Chondrocyte (in vitro differentiated cells): ENCODE measurements around the gene UBE2M. TPM values are rescaled to one million over a fixed set of nuclear protein-coding genes. Genes with fewer than 3 reads are reported as not detected.
A peak's percentile ranks its signal among the peaks of the same experiment; 100 is the strongest.

Experiments used
- DNase-seq: peaks from one replicate; pipeline ENCODE4 v3.0.0; 2021; ENCODE audit warnings: mixed read lengths, low spot score
- H3K27ac Mint-ChIP-seq: one replicate; pipeline ENCODE4 v1.8.0; 2021; ENCODE audit warnings: mild to moderate bottlenecking, moderate library complexity, mixed read lengths; ENCODE audit not compliant: unreplicated experiment
- H3K27me3 Mint-ChIP-seq: 2 replicates; pipeline ENCODE4 v1.8.0; 2021; ENCODE audit warnings: low read depth, mixed read lengths
- H3K36me3 Mint-ChIP-seq: 2 replicates; pipeline ENCODE4 v1.8.0; 2021; ENCODE audit warnings: low read depth, mixed read lengths
- H3K4me1 Mint-ChIP-seq: 2 replicates; pipeline ENCODE4 v1.8.0; 2021; ENCODE audit warnings: low read depth, mild to moderate bottlenecking, mixed read lengths
- H3K4me3 Mint-ChIP-seq: one replicate; pipeline ENCODE4 v1.8.0; 2021; ENCODE audit warnings: mild to moderate bottlenecking, moderate library complexity, mixed read lengths; ENCODE audit not compliant: unreplicated experiment
- H3K9me3 Mint-ChIP-seq: 2 replicates; pipeline ENCODE4 v1.8.0; 2021; ENCODE audit warnings: low read depth, mixed read lengths
- total RNA-seq: library from RNA; stranded (reverse); gene quantifications from 3 replicates; pipeline ENCODE4 v1.2.1, GENCODE V29; 2021
- TF ChIP-seq, protein P1 (sequence below): fragments of 200-600 bp; sonication (generic); IDR thresholded peaks from 2 replicates; pipeline ENCODE4 v1.5.0; 2021; ENCODE audit warnings: antibody characterized with exemption, mild to moderate bottlenecking, moderate library complexity

The UBE2M gene
- total RNA-seq, 1 donor from 2014 or later: 70.3 TPM

DNA sequence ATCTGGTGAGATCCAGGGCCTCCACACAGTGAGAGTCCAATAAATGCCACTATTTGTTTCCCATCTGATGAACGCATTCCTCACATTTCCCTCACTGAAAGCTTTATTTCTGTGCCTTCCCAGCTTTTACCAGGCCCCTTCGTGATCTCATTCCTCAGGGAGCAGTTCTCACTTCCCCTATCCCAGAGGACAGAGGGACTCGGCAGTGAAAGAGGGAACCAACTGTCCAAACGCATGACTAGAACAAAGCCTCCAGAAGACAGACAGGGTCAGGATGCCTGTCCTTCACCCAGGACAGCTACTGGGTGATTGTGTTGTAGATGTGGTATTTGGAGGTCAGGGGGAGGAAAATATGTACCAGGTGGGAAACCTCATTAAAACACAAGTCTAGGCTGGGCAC lies 36.8 kb downstream of the UBE2M start:
- Mint-ChIP-seq H3K4me1 (peaks cover 27% of the 10 kb centered on the region), H3K27me3 (no peaks in the 10 kb centered on the region), H3K27ac (no peak overlapping the region), H3K36me3 (peaks cover 1% of the 10 kb centered on the region), H3K9me3 (no peaks in the 10 kb centered on the region), H3K4me3 (no peak overlapping the region)
- no peak for DNase-seq
- TF ChIP-seq, protein P1, sequence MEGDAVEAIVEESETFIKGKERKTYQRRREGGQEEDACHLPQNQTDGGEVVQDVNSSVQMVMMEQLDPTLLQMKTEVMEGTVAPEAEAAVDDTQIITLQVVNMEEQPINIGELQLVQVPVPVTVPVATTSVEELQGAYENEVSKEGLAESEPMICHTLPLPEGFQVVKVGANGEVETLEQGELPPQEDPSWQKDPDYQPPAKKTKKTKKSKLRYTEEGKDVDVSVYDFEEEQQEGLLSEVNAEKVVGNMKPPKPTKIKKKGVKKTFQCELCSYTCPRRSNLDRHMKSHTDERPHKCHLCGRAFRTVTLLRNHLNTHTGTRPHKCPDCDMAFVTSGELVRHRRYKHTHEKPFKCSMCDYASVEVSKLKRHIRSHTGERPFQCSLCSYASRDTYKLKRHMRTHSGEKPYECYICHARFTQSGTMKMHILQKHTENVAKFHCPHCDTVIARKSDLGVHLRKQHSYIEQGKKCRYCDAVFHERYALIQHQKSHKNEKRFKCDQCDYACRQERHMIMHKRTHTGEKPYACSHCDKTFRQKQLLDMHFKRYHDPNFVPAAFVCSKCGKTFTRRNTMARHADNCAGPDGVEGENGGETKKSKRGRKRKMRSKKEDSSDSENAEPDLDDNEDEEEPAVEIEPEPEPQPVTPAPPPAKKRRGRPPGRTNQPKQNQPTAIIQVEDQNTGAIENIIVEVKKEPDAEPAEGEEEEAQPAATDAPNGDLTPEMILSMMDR: no peak

DNA sequence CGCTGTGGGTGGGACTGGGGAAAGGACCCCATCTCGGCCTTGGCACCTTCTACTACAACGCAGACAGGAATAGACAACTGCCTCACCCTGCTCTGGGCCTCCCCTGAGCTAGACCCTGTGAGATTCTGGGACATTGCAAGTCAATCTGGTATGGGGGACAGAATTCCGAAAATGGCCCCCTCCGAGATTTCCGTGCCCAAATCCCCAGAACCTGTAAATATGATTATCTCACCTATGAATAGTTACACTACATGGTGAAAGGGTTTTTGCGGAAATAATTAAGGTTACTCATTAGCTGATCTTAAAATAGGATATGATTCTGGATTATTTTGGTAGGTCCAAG lies 38.2 kb downstream of the UBE2M start:
- TF ChIP-seq, protein P1: no peak
- H3K36me3 Mint-ChIP-seq: peaks cover 5% of the 10 kb centered on the region
- no peak for DNase-seq
- peak overlapping the region; percentile 96 for H3K4me3 Mint-ChIP-seq
- H3K9me3 Mint-ChIP-seq: no peaks in the 10 kb centered on the region
- H3K27me3 Mint-ChIP-seq: no peaks in the 10 kb centered on the region
- peaks cover 38% of the 10 kb centered on the region for H3K4me1 Mint-ChIP-seq
- H3K27ac Mint-ChIP-seq: peak overlapping the region; percentile 98

DNA sequence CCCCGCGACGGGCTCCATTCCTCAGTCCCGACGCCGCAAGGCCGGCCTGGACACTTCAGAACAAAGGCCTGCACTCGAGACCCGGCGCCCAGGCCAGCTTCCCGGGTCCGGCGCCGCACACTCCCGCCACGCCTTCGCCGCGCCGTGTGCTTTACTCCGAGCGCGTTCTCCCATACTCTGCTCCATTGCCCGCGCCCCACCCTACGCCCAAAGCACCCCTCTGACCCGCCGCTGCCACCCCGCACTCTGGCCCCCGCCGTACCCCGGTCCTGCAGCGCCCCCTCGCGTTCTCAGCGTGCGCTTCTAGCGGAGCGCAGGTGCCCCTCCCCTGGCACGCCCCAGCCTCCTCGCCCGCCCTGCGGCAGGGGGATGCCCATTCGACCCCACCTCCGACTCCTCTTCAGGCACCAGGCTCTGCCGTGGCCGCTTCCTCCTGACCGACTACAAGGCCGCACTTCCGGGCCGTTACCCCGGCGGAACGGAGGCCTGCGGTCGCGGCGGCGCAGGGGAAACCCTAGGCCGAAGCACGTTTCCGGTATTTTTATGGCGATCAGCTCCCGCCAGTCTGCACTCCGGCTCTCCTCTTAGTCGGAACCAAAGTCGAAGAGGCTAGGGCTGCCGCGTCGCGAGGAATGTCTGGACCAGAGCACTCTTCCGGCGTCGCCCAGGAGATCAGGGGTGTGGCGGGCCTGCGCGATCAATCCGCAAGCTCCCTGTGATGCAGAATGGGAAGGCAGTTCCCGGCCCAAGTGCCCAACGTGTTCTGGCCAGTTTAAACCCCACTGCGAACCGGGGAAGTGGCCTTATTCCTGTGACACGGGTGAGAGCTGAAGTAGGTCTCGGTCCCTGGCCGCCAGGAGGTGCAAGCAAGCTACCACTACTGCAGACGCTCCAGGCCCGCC lies 38.8 kb downstream of the UBE2M start, which contains the start of gene ZBTB45:
Gene ZBTB45 (minus strand): TSS at position 456 of the 902 bp plus-strand sequence. CDS start 2,137 bp downstream, outside the sequence.
- TF ChIP-seq, protein P1: peak; percentile 76
- H3K36me3 Mint-ChIP-seq: peaks cover 5% of the 10 kb centered on the region
- DNase-seq: peak; percentile 98
- peak within 1 kb of the TSS; percentile 98 for H3K27ac Mint-ChIP-seq
- no peaks in the 10 kb centered on the region for H3K27me3 Mint-ChIP-seq
- H3K9me3 Mint-ChIP-seq: no peaks in the 10 kb centered on the region
- H3K4me1 Mint-ChIP-seq: peaks cover 42% of the 10 kb centered on the region
- H3K4me3 Mint-ChIP-seq: peak within 1 kb of the TSS; percentile 96

DNA sequence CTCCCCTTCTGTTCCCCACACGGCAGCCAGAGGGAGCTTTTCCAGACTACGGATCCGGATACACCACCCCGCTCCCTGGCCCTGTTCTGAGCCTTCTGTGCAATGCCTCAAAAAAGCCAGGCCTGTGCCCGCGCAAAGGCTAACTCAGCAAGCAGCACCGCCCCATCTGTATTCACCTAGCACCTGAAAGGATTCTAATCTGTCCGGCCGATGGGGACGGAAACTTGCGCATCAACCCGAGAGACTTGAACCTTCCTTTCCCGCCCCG lies 39.4 kb downstream of the UBE2M start:
- no peak for DNase-seq
- peaks cover 5% of the 10 kb centered on the region for H3K36me3 Mint-ChIP-seq
- TF ChIP-seq, protein P1: no peak
- peak overlapping the region; percentile 98 for H3K27ac Mint-ChIP-seq
- H3K4me3 Mint-ChIP-seq: peak overlapping the region; percentile 96
- no peaks in the 10 kb centered on the region for H3K27me3 Mint-ChIP-seq
- H3K4me1 Mint-ChIP-seq: peaks cover 42% of the 10 kb centered on the region
- no peaks in the 10 kb centered on the region for H3K9me3 Mint-ChIP-seq

DNA sequence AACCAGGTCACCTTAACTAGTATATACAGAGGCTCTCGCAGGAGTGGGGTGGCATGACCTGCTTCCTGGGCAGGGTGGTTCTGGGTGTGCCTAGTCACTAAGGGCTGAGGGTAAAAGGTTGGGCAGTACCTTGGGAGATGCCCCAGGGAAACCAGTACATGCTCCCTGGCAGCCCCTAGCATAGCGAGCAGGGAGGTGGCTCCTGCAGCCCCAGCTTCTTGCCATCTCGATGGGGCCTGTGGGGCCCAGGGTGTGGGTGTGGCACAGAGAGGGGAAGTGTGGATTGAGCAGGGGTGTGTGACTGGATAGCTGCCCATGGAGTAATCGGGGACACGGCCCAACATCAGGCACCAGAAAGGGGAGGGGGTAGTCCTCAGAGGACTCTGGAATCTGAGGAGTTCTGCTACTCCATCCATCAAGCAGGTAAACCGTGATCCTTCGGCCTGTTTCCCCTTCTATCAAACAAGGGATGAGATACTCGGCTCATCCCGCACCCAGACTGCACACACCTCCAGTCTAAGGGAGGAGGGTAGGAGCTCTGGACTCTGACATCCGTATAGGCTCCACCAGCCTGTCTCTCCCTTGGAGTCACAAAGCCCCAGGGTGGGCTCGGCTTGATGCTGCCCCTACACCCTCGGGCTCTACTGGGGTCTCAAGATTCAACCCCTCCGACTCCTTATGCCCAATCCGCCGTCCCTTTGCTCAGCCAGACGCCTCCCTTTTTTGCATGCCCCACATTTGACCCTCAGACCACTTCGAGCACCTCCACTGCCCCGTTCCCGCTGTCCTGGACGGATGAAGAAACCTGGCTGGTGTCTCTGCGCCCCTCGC lies 39.9 kb downstream of the UBE2M start:
- H3K9me3 Mint-ChIP-seq: no peaks in the 10 kb centered on the region
- peak overlapping the region; percentile 98 for H3K27ac Mint-ChIP-seq
- no peak for DNase-seq
- TF ChIP-seq, protein P1: no peak
- H3K4me3 Mint-ChIP-seq: peak overlapping the region; percentile 96
- peaks cover 42% of the 10 kb centered on the region for H3K4me1 Mint-ChIP-seq
- no peaks in the 10 kb centered on the region for H3K27me3 Mint-ChIP-seq
- peaks cover 5% of the 10 kb centered on the region for H3K36me3 Mint-ChIP-seq
